Left kidney (tissue), 2 donors: ENCODE measurements around the gene SMTNL1. TPM values are rescaled to one million over a fixed set of nuclear protein-coding genes. Genes with fewer than 3 reads are reported as not detected.

Experiments used
- DNase-seq: peaks from one replicate; pipeline ENCODE4 v3.0.0-alpha.2; 2013
- polyA plus RNA-seq: library from polyadenylated mRNA; unstranded; fragments of 120-200 nt; gene quantifications from one replicate; pipeline ENCODE4 v1.2.1, GENCODE V29; 2013; ENCODE audit not compliant: insufficient read length

The SMTNL1 gene
- polyA plus RNA-seq, 1 donor = 0.47 TPM

DNA sequence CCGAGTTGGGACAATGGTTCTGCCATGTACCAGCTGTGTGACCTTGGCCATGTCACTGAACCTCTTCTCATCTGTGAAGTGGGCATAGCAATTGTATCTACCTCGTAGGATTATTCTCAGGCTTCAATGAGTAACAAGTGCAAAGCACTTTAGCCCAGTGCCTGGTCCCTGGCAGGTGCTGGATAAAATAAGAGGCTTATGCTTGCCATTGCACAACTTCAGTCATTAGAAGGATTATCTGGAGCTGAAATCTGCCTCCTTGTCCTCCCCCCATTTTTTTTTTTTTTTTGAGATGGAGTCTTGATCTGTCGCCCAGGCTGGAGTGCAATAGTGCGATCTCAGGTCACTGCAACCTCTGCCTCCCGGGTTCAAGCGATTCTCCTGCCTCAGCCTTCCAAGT is 7.2 kb downstream of the SMTNL1 start:
- DNase-seq = no peak

DNA sequence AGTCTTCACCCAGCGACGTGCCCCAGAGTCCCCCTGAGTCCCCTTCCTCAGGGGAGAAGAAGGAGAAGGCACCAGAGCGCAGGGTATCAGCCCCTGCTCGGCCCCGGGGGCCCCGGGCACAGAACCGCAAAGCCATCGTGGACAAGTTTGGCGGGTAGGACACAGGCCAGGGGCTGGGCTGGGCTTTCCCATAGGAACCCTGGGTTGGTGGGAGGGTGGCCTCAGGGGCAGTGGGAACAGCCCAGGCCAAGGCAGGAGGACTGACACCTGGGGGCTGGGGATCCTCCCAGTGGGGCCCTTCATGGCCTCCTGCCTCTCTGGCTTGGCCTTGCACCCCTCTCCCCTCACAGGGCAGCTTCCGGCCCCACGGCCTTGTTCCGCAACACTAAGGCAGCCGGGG is 8.5 kb downstream of the SMTNL1 start:
- no peak for DNase-seq

DNA sequence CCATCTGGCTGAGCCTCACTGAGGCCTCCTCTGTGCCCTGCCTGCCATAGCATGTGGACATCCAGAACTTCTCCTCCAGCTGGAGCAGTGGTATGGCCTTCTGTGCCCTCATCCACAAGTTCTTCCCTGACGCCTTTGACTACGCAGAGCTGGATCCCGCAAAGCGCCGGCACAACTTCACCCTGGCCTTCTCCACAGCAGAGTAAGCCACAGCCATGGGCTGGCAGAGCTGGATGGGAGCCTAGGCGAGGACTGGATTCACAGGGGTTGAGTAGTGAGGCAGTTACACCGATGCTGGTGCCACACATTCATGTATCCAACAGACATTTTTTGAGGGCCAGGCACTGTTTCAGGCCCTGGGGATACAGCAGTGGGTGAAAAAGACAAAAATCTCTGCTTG is 9.1 kb downstream of the SMTNL1 start:
- DNase-seq = no peak

DNA sequence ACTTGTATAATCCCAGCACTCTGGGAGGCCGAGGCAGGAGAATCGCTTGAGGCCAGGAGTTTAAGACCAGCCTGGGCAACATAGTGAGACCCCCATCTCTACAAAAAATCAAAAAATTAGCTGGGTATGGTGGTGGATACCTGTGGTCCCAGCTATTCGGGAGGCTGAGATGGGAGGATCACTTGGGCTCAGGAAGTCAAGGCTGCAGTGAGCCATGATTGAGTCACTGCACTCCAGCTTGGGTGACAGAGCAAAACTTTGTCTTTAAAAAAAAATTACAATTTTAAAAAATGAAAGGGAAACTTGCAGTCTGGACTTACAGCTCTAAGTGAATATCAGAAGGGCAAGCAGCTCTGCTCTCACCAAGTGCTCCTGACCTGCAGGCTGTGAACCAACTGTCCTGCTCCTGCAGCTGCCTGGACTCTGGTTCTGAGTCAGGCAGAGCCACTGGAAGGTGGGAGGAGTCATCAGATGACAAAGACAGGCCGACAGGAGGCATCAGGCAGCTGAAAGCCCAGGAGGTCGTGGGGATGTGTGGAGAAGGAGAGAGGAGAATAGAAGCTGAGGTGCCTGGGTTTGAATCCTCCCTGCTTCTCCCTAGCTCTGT is 9.6 kb downstream of the SMTNL1 start:
- DNase-seq = no peak

DNA sequence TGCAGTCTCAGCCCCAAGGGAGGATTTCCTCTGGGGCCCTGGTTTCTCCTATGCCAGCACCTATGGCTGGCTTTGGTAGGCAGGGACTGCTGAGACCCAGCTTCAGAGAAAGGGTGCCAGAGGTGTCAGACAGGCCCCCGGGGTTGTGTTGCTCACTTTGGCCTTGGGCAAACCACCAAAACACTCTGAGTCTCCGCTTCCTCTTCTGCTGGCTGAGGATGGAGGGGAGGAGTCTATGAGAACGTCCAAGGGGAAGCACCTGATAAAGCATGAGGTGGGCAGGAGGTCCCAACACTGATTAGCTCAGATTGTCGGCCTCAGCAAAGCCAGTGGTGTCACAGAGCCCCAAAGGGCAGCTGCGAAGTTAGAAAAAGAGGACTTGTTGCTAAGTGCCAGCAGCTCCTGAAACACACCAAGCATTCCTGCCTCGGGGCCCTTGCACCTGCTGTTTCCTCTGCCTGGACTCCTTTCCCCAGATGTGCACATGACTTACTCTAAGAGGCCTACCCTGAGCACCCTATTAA is 10.5 kb downstream of the SMTNL1 start:
- DNase-seq = no peak

DNA sequence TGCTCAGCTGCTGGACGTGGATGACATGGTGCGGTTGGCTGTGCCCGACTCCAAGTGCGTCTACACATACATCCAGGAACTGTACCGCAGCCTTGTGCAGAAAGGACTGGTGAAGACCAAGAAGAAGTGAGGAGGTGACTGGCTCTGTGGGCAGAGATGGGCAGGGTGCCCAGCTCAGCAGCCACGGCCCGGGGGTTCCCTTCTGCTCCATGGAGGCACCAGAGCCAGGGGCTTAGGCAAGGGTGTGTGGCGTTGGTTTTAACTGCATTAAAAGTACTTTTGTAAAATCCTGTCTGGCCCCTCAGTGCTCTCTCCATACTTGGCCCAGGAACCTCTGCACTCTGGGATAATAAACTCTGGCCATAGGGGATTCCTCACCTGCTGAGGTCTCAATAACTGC is 12.6 kb downstream of the SMTNL1 start:
- DNase-seq = no peak

DNA sequence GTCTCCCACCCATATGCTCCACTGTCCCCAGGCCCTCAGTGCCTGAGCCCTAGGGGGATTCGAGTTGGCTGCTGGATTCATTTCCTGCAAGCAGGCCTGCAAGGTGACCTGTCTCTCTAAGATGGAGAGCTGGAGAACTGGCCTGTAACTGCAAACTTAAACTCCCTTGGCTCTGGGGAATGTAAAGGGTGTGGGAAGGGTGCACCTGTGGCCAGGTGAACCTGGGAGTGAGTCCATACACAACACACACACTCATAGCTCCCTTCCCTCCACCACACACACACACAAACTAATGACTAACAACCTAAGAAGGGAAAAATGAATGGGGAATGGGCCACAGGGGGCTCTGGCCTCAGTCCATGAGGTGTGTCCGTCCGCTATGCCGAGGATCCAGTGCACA is 14.5 kb downstream of the SMTNL1 start:
- no peak for DNase-seq

DNA sequence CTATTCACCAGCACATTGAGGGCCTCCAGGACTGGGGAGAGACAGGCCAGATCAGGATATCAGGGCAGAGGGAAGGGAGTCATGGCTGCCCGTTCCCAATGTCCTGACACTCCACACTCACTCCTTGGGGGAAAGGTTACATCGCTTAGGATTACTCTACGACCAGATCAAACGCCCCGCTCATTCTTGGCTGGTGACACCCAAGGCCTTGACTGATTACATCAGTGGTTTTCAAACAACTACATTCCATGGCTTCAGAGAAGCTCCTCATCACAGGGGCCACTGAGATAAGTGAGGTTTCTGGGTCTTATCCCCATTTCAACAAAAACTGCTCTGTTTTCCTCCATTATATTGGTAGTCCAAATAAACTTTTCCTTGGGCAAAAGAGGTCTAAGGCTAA is 15.1 kb downstream of the SMTNL1 start:
- DNase-seq = no peak

DNA sequence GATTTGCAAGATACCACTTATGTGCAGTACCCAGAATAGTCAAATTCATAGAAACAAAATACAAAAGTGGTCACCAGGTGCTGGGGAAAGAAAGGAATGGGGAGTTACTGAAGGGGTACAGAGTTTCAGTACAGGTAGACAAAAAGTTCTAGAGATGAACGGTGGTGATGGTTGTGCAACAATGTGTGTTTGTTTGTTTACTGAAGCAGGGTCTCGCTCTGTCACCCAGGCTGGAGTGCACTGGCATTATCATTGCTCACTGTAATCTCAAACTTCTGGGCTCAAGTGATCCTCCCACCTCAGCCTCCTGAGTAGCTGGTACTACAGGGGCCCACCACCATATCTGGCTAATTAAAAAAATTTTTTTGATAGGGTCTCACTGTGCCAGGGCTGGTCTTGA is 18.0 kb downstream of the SMTNL1 start:
- DNase-seq = no peak

DNA sequence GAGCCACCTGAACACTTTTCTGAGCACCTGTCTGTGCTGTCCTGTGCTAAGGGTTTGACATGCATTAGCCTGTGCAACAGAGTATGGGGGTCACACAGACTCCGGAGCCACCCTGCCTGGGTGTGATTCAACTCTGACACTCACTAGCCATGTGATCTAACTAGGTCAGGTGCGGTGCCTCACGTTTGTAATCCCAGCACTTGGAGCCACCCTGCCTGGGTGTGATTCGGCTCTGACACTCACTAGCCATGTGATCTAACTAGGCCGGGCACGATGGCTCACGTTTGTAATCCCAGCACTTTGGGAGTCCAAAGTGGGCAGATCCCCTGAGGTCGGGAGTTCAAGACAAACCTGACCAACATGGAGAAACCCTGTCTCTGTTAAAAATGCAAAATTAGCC is 18.6 kb downstream of the SMTNL1 start:
- DNase-seq = no peak

DNA sequence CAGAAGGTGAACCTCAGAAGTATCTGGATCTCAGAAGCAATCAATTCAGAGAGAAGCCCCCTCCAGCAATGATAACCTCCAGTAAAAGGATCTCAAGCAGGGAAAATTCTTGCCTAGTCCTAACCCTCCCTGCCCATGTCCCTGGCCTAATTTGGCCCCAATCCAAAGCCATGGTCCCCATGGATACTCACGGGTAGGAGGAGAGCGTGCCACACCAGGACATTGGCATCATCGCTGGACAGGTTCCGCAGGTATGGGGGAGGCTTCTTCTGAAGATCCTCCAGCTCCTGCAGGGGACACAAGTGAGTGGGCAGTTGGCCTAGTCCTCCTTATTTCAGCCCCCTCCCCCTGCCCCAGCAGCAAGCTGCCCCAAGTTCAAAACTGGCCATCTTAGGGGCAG is 22.8 kb downstream of the SMTNL1 start:
- DNase-seq = no peak

DNA sequence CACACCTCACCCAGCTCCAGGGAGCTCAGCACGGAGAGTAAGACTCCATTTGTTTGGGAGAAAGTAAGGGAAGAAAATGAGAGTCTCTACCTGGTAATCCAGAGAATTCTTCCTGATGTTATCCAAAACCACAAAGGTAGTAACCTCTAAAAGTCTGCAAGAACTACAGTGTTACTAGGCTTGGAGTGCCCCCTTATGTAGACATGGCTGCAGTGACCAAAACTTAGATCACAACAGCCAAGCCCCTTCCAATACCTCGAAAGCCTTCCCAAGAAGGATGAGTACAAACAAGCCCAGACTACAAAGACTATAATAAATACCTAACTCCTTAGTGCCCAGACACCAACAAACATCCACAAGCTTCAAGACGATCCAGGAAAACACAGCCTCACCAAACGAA is 25.2 kb downstream of the SMTNL1 start:
- DNase-seq = no peak

DNA sequence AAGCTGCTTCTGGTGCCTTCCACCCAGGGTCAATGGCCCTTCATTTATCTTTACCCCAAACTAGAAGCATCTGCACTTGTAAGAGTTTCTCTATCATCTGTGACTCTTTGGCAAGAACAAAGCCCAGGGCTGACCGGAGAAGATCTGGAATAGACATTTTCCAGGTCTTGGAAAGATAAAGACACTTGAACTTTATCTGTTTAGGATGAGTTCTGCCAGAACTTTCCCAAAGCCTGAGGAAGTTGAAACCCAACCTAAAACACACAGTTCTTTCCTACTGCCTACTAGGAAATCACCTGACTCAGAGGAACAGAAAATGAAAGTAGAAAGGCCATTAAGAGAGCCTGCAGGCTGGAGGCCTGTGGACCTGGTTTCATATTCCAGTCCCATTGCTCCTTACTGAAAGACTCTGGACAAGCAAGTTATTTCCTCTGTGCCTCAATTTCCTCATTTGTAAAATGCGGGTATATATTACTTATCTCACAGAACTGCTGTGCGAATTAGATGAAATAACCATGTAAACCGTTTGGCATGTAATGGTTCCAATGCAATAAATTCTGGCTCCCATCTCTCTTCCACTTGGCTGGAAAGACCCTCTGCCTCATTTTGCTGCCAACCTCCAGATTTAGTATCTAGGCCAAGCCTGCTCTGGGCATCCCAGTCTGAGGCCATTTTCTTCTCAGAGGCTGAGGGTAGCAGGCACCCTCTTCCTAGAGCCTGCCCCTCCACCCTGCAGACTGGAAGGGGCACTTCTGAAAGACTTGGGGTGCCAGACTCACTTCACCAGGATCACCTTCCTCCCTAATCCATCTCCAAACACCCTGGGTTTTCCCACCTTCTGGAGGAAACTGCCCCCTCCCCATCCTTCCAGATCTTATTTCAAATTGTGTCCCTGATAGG is 28.9 kb downstream of the SMTNL1 start:
- peak; percentile 41 for DNase-seq

DNA sequence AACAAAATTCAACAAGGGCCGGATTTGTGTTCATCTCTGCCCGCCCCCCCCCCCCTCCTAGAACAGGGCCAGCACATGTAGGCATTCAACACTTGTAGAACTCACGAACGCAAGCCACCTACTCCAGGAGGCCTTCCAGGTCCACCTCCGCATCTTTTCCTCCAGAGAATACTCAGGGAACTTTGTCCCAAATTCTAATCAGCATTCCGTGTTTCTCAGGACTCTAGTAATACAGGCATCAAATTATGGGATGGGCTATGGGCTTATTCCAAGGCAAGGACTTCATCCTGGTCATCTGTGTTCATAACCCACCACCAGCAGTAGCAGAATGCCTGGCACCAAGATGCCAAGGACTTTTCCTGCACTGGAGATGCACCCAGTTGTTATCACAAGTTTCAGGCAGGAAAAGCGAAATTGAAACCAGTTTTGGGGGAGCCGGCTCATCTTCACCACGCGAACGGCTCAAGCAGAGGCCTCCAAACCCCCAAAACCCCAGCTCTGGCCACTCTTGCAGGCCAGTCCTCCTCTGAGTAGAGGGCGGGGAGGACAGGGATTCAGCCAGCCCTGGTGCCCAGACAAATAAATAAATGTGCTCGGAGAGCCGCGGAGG is 29.6 kb downstream of the SMTNL1 start:
- peak; percentile 19 for DNase-seq

DNA sequence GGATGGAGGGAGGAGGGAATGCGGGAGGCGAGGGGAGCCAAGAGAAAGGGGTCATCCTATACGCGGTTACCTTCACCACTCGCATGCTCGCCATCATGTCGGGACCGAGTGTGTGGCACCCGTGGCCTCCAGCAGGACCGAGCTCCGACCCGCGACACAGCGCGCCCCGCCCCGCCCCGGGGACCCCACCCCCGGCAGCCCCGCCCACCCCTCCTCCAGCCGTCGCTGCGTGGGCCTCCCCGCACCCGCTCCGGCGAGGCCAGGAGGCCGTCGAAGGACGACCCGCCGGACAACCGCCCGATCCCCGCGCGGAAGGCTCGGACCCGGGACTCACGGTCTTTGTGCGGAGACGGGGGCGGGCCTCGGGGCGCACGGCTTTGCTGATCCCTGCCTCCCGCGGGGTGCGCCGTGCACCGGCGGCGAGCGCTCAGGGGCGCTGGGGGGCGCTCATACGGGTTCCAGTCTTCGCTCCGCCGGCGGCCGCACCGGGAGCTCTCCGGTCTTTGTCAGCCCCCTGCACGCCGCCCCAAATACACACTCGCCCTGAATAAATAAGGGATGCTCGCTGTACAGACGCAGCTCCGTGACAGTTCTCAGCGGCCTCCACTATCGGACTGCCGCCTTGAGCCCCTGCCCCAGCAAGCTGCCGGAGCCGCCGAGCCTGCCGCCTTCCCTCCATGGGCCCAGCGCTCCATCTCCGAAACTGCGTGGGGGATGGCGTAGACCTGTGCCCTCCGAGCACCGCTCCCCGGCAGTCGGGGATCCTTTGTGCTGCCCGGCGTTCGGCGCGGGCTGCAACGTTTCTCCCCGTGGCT is 30.3 kb downstream of the SMTNL1 start, which contains the start of gene UBE2L6:
UBE2L6 (minus strand) TSS at position 158 of the 815 bp plus-strand sequence; CDS start at position 97, 61 bp downstream.
- peak; percentile 49 for DNase-seq

DNA sequence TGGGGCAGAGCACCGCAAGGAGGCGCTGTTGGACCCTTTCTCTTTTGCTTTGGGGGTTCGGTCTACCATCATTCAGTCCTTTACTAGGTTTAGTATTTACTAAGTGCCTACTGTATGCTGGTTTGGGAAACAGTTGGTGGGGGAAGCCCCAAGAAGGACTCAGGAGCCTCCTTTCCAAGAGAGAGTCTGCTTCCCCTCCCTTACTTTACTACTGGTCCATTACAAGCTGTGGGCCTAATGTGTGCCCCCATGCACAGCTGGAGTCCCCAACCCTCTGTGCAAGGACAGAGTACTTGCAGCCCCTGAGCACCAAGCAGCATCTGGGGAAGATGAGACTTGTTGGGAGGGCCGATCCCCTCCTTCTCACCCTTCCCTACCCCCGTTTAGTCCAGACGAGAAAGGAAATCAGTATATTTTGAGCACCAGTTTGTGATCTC is 31.0 kb downstream of the SMTNL1 start:
- DNase-seq = peak; percentile 83

DNA sequence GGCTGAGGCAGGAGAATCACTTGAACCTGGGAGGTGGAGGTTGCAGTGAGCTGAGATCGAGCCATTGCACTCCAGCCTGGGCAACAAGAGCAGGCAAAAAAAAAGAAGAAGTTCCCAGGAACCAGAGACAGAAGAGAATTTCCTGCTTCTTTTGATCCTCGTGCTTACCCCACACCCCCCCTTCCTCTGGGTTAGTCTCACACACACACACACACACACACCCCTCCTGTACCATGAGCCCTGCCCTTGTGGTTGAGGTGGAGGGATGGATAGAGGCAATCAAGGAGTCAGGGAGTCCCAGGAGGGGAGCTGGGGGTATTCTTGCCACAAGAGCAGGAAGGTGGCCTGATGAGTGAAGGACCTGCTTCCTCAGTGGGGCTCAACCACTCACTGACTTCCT is 34.2 kb downstream of the SMTNL1 start:
- DNase-seq = no peak

DNA sequence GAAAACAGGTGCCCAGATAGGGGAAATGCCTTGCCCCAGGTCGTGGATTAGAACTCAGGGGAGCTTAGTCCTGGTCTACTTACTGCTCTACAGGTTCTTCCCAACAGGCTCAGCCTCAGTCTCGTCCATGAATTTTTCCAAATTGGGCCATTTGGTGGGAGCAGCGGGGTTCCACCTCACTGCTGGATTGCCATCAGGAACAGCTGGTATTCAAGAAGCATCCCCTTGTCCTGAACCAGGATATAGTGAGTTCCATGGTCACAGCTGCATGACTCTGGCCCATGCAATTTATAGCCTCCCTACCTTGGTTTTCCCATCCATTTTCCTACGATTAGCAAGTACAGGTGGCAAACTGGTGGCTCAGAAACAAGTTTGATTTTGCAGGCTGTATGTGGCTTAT is 36.7 kb downstream of the SMTNL1 start:
- no peak for DNase-seq

DNA sequence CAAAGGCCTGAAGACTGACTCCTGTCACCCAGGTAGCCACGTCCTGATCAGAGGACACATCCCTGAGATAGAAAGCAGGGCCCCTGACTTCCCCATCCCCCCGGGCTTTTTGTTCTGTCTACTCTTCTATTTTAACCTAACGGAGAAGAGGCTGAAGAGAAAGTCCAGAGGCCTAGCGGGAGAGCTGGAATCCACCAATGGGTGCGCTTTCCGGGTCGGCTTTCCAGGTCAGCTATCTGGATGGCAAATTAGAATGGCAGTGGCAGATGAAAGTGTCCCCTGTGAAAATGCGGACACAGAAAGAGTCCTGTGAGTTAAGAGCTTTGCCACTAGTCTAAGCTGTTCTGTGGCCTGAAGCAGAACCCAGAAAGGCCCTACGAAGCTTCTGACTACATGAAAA is 46.9 kb downstream of the SMTNL1 start:
- no peak for DNase-seq

DNA sequence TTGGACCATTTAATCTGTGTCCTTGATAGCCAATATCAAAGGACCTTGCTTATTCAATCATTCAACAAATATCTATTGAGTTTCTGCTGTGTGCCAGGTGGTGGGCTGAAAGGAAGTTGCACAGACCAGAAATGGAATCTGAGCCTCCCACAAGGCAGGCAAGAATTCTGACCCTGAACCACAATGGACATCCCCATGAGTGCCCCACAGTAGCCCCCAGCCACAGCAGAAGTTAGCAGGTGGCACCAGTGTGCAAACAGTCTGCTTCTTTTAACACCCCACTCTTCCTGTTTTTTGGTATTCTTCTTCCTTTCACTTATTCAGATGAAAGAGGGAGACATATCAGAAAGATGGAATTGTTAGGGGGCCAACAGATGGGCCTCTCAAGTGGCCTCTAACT is 47.9 kb downstream of the SMTNL1 start:
- DNase-seq = no peak

DNA sequence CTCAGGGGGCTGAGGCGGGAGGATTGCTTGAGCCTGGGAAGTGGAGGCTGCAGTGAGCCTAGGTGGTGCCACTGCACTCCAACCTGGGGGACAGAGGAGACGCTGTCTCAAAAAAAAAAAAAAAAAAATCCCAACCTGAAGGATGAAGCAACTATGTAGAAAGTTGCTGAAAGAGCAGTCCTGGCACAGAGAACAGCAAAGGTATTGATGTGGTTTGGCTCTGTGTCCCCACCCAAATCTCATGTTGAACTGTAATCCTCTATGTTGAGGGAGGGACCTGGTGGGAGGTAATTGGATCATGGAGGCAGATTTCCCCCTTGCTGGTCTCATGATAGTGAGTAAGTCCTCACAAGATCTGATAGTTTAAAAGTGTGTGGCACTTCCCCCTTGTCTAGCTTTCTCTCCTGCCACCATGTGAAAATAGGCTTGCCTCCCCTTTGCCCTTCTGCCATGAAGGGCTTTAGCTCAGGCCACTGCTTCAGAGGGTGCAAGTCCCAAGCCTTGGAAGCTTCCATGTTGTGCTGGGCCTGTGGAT is 49.4 kb downstream of the SMTNL1 start:
- no peak for DNase-seq
